IMR-90 (cell line): ENCODE results near the gene TTC28. TPM values are rescaled to one million over a fixed set of nuclear protein-coding genes. Genes with fewer than 3 reads are reported as not detected.

Experiments used
- ATAC-seq: fragments of 200-7000 bp; cut with Tn5 transposase; 2 replicates; pipeline ENCODE4 v1.9.1; 2020; ENCODE audit warnings: low read depth, mild to moderate bottlenecking, moderate library complexity
- BruUV-seq: library from RNA; stranded (reverse); fragments of 400-500 nt; replicated peaks from 2 replicates; lab custom pipeline; 2021; lab: Mats Ljungman, UMichigan
- CTCF ChIA-PET: fragments of 300-600 bp; formaldehyde crosslinking; extraction: SDS; loops from one replicate; lab custom pipeline; 2021; ENCODE audit warnings: antibody characterized with exemption; lab: Yijun Ruan, JAX
- POLR2A ChIA-PET: fragments of 300-600 bp; sonication (Branson Sonifier 250); formaldehyde crosslinking; loops from one replicate; lab custom pipeline; 2022; ENCODE audit warnings: antibody characterized with exemption; ENCODE audit not compliant: unreplicated experiment; lab: Charles Lee
- DNase-seq: peaks from one replicate; pipeline ENCODE4 v3.0.0; 2013
- H2AFZ ChIP-seq: replicated peaks from 2 replicates; pipeline ENCODE3; 2013; ENCODE audit warnings: low read length, mild to moderate bottlenecking; ENCODE audit not compliant: poor library complexity
- H2AK5ac ChIP-seq: 2 replicates; pipeline ENCODE4 v1.6.1; 2013; ENCODE audit warnings: low read depth, low read length, inconsistent platforms
- H2AK9ac ChIP-seq: replicated peaks from 2 replicates; pipeline ENCODE3; 2013; ENCODE audit warnings: mild to moderate bottlenecking, low read depth, low read length, moderate library complexity; ENCODE audit not compliant: poor library complexity
- H2BK120ac ChIP-seq: 2 replicates; pipeline ENCODE4 v1.6.1; 2013; ENCODE audit warnings: low read depth, low read length, inconsistent platforms
- H2BK15ac ChIP-seq: 3 replicates; pipeline ENCODE4 v1.6.1; 2013; ENCODE audit warnings: low read depth, low read length, inconsistent platforms
- H2BK20ac ChIP-seq: 2 replicates; pipeline ENCODE4 v1.6.1; 2013; ENCODE audit warnings: low read depth, mild to moderate bottlenecking, inconsistent platforms, low read length, moderate library complexity
- H2BK5ac ChIP-seq: 2 replicates; pipeline ENCODE4 v1.6.1; 2013; ENCODE audit warnings: mild to moderate bottlenecking, low read depth, low read length, inconsistent platforms; ENCODE audit not compliant: poor library complexity, severe bottlenecking
- H3K14ac ChIP-seq: replicated peaks from 2 replicates; pipeline ENCODE4 v1.6.1; 2013; ENCODE audit warnings: low read depth, low read length, inconsistent platforms
- H3K18ac ChIP-seq: 2 replicates; pipeline ENCODE4 v1.6.1; 2013; ENCODE audit warnings: low read depth, low read length, control low read depth
- H3K23ac ChIP-seq: 2 replicates; pipeline ENCODE4 v1.6.1; 2013; ENCODE audit warnings: low read depth, low read length, inconsistent platforms
- H3K27ac ChIP-seq: 2 replicates; pipeline ENCODE4 v1.5.1; 2013; ENCODE audit warnings: mild to moderate bottlenecking, control low read depth, low read length; ENCODE audit not compliant: insufficient read depth
- H3K27me3 ChIP-seq: 2 replicates; pipeline ENCODE4 v1.6.1; 2013; ENCODE audit warnings: low read length; ENCODE audit not compliant: control insufficient read depth, insufficient read depth
- H3K36me3 ChIP-seq: 2 replicates; pipeline ENCODE4 v1.6.1; 2013; ENCODE audit warnings: low read length, mixed read lengths; ENCODE audit not compliant: control insufficient read depth, insufficient read depth
- H3K4ac ChIP-seq: 2 replicates; pipeline ENCODE4 v1.6.1; 2013; ENCODE audit warnings: low read depth, low read length, inconsistent platforms
- H3K4me1 ChIP-seq: 2 replicates; pipeline ENCODE4 v1.6.1; 2013; ENCODE audit warnings: low read length, mixed read lengths; ENCODE audit not compliant: control insufficient read depth, insufficient read depth
- H3K4me2 ChIP-seq: 2 replicates; pipeline ENCODE4 v1.6.1; 2013; ENCODE audit warnings: low read depth, mild to moderate bottlenecking, control low read depth, low read length, moderate library complexity
- H3K4me3 ChIP-seq: 2 replicates; pipeline ENCODE4 v1.5.1; 2013; ENCODE audit warnings: low read depth, mild to moderate bottlenecking, control low read depth, low read length, moderate library complexity; ENCODE audit not compliant: insufficient read depth
- H3K56ac ChIP-seq: 2 replicates; pipeline ENCODE4 v1.6.1; 2013; ENCODE audit warnings: low read length, inconsistent platforms; ENCODE audit not compliant: insufficient read depth; ENCODE audit errors: extremely low read depth
- H3K79me1 ChIP-seq, 2 experiments: 2 replicates each; pipeline ENCODE4 v1.6.1; 2013; ENCODE audit warnings: low read length in 2 of 2, inconsistent platforms in 1 of 2, low read depth in 1 of 2
- H3K9ac ChIP-seq: 2 replicates; pipeline ENCODE4 v1.6.1; 2013; ENCODE audit warnings: low read depth, low read length, control low read depth
- H3K9me1 ChIP-seq: 2 replicates; pipeline ENCODE4 v1.6.1; 2013; ENCODE audit warnings: low read length, inconsistent platforms; ENCODE audit not compliant: insufficient read depth
- H3K9me3 ChIP-seq: 2 replicates; pipeline ENCODE4 v1.6.1; 2013; ENCODE audit warnings: low read length; ENCODE audit not compliant: control insufficient read depth, insufficient read depth
- H4K20me1 ChIP-seq: 2 replicates; pipeline ENCODE4 v1.6.1; 2013; ENCODE audit warnings: low read length, inconsistent platforms; ENCODE audit not compliant: insufficient read depth
- H4K5ac ChIP-seq: 2 replicates; pipeline ENCODE4 v1.6.1; 2013; ENCODE audit warnings: mild to moderate bottlenecking, low read depth, low read length, control low read depth
- H4K8ac ChIP-seq, 2 experiments: 2 replicates each; pipeline ENCODE4 v1.6.1; 2013; ENCODE audit warnings: low read depth in 2 of 2, low read length in 2 of 2, control low read depth in 1 of 2, inconsistent platforms in 1 of 2
- H4K91ac ChIP-seq: 2 replicates; pipeline ENCODE4 v1.6.1; 2013; ENCODE audit warnings: low read depth, low read length, inconsistent platforms; ENCODE audit not compliant: insufficient read depth
- BHLHE40 ChIP-seq: fragments of 150-350 bp; IDR thresholded peaks from 2 replicates; pipeline ENCODE4 v1.6.1; 2016; ENCODE audit warnings: mild to moderate bottlenecking, low read depth, low read length
- CEBPB ChIP-seq: IDR thresholded peaks from 2 replicates; pipeline ENCODE4 v1.6.1; 2012; ENCODE audit warnings: low read depth, low read length, improper control_type of control experiment
- CHD1 ChIP-seq: IDR thresholded peaks from 2 replicates; pipeline ENCODE4 v1.6.1; 2012; ENCODE audit warnings: low read depth, low read length, improper control_type of control experiment
- CTCF ChIP-seq: conservative IDR thresholded peaks from 2 replicates; pipeline ENCODE4 v1.5.1; 2012; ENCODE audit warnings: mild to moderate bottlenecking, low read depth, low read length, improper control_type of control experiment
- ELK1 ChIP-seq: fragments of 150-350 bp; IDR thresholded peaks from 2 replicates; pipeline ENCODE4 v1.6.1; 2016; ENCODE audit warnings: low read depth, mild to moderate bottlenecking, low read length, moderate library complexity, borderline replicate concordance
- FOS ChIP-seq: fragments of 150-350 bp; IDR thresholded peaks from 2 replicates; pipeline ENCODE4 v1.6.1; 2016; ENCODE audit warnings: low read depth, low read length
- MAFK ChIP-seq: IDR thresholded peaks from 2 replicates; pipeline ENCODE4 v1.6.1; 2012; ENCODE audit warnings: low read depth, low read length, improper control_type of control experiment
- MAZ ChIP-seq: IDR thresholded peaks from 2 replicates; pipeline ENCODE4 v1.6.1; 2012; ENCODE audit warnings: low read depth, mild to moderate bottlenecking, low read length, improper control_type of control experiment, moderate library complexity, borderline replicate concordance
- MXI1 ChIP-seq: IDR thresholded peaks from 2 replicates; pipeline ENCODE4 v1.6.1; 2012; ENCODE audit warnings: low read depth, mild to moderate bottlenecking, low read length, moderate library complexity, borderline replicate concordance
- NFE2L2 ChIP-seq: fragments of 150-350 bp; IDR thresholded peaks from 2 replicates; pipeline ENCODE4 v1.6.1; 2016; ENCODE audit warnings: low read depth, mild to moderate bottlenecking, low read length
- POLR2A ChIP-seq: IDR thresholded peaks from 2 replicates; pipeline ENCODE4 v1.6.1; 2012; ENCODE audit warnings: mild to moderate bottlenecking, low read depth, low read length
- RAD21 ChIP-seq: IDR thresholded peaks from 2 replicates; pipeline ENCODE4 v1.6.1; 2012; ENCODE audit warnings: low read length, improper control_type of control experiment
- RCOR1 ChIP-seq: IDR thresholded peaks from 2 replicates; pipeline ENCODE4 v1.6.1; 2012; ENCODE audit warnings: mild to moderate bottlenecking, low read length, improper control_type of control experiment; ENCODE audit not compliant: insufficient replicate concordance
- RFX5 ChIP-seq: IDR thresholded peaks from 2 replicates; pipeline ENCODE4 v1.8.0; 2012; ENCODE audit warnings: low read depth, mild to moderate bottlenecking, low read length, moderate library complexity
- SMC3 ChIP-seq: fragments of 150-350 bp; IDR thresholded peaks from 2 replicates; pipeline ENCODE4 v1.6.1; 2016; ENCODE audit warnings: low read depth, mild to moderate bottlenecking, antibody characterized with exemption, low read length, moderate library complexity
- USF2 ChIP-seq: fragments of 150-350 bp; IDR thresholded peaks from 2 replicates; pipeline ENCODE4 v1.6.1; 2017; ENCODE audit warnings: mild to moderate bottlenecking, antibody characterized with exemption, low read length, low read depth
- dilution Hi-C: fragments of 300-500 bp; cut with HindIII; formaldehyde crosslinking; loops from one replicate; pipeline ENCODE4 v1.14.3; 2018; ENCODE audit warnings: low sequenced_read_pairs; ENCODE audit not compliant: unreplicated experiment
- in situ Hi-C: fragments of 300-500 bp; cut with MboI; formaldehyde crosslinking; loops from 3 replicates; pipeline ENCODE4 v1.14.3; 2019; ENCODE audit warnings: low sequenced_read_pairs, inconsistent platforms, mixed read lengths
- intact Hi-C: fragments of 100-400 bp; cut with micrococcal nuclease; formaldehyde crosslinking; loops from 2 replicates; pipeline ENCODE4 v1.10.0; 2022
- polyA plus RNA-seq, 3 experiments: library from polyadenylated mRNA; depleted of rRNA; stranded (reverse); fragments of >200 nt; gene quantifications; 2 replicates each; pipeline ENCODE4 v1.2.3, GENCODE V29; 2012; ENCODE audit warnings: low replicate concordance in 1 of 3
- total RNA-seq: library from RNA; depleted of rRNA; stranded (reverse); fragments of >200 nt; gene quantifications from 2 replicates; pipeline ENCODE4 v1.2.3, GENCODE V29; 2012

Gene TTC28
- total and polyA plus RNA-seq, 2 of the 4 experiments (the other 2 are of a cell fraction), result 5.6 to 13.3 TPM

- Histone ChIP-seq H3K9ac (no peak overlapping the region), H2BK15ac (no peak overlapping the region), H2BK20ac (no peak overlapping the region), H4K8ac (no peak overlapping the region), H3K23ac (no peak overlapping the region), H2AK5ac (no peak overlapping the region), H3K4me2 (no peak overlapping the region), H3K4me1 (peaks cover 3% of the 10 kb centered on the region), H3K79me1 (no peaks in the 10 kb centered on the region; a peak in 1 of 4 replicates), H4K91ac (no peak overlapping the region), H4K5ac (no peak overlapping the region), H2AFZ (no peak overlapping the region), H3K4ac (no peak overlapping the region), H3K27ac (no peak overlapping the region), H3K27me3 (no peaks in the 10 kb centered on the region), H2BK5ac (no peak overlapping the region), H3K4me3 (no peak overlapping the region), H3K14ac (no peak overlapping the region), H2BK120ac (no peak overlapping the region), H2AK9ac (no peak overlapping the region), H3K36me3 (no peaks in the 10 kb centered on the region), H3K18ac (no peak overlapping the region), H4K20me1 (no peaks in the 10 kb centered on the region), H3K9me1 (no peaks in the 10 kb centered on the region), H3K56ac (no peak overlapping the region), H3K9me3 (no peaks in the 10 kb centered on the region)
- in situ Hi-C loops (no loop called here), dilution Hi-C loops (no loop called here), intact Hi-C loops (no loop called here)
- no TSS peak for BruUV-seq
- no peak for ATAC-seq
- DNase-seq, result no peak
- ChIA-PET POLR2A (no interaction called here), CTCF (no interaction called here)
- TF ChIP-seq CHD1 (no peak), ELK1 (no peak), BHLHE40 (no peak), RCOR1 (no peak), CEBPB (no peak), MXI1 (no peak), RFX5 (no peak), FOS (no peak), NFE2L2 (no peak), RAD21 (no peak), USF2 (no peak), CTCF (no peak), POLR2A (no peak), MAFK (no peak), MAZ (no peak), SMC3 (no peak)
Observed at GRCh38 chr22:28405588-28405987, 274.1 kb downstream of the TTC28 start.
